Spleen (tissue), 11 donors: Measurements from ENCODE around the gene TCOF1. TPM values are rescaled to one million over a fixed set of nuclear protein-coding genes. Genes with fewer than 3 reads are reported as not detected.

Source experiments
- DNase-seq: peaks from one replicate; pipeline ENCODE4 v3.0.0-alpha.2; 2020
- H3K27ac ChIP-seq, 8 donors: fragments of 200-600 bp; sonication (generic) in 7 of 8; 1 replicate in 4 of 8; 2 replicates in 4 of 8; pipeline versions ENCODE4 v1.5.0 to v1.8.0; 2016 to 2021; ENCODE audit warnings: inconsistent platforms in 4 of 8, mild to moderate bottlenecking in 4 of 8, moderate library complexity in 1 of 8
- H3K27me3 ChIP-seq, 7 donors: fragments of 200-600 bp; sonication (generic) in 6 of 7; replicated peaks in 1 of 7; 1 replicate in 4 of 7; 2 replicates in 3 of 7; pipeline versions ENCODE4 v1.5.0 to v1.8.0; 2016 to 2021; ENCODE audit warnings: inconsistent platforms in 3 of 7, mild to moderate bottlenecking in 1 of 7
- H3K36me3 ChIP-seq, 6 donors: fragments of 200-600 bp; sonication (generic) in 5 of 6; 1 replicate in 4 of 6; 2 replicates in 2 of 6; pipeline versions ENCODE4 v1.5.0 to v1.8.0; 2016 to 2021; ENCODE audit warnings: inconsistent platforms in 2 of 6
- H3K4me1 ChIP-seq, 6 donors: fragments of 200-600 bp; sonication (generic) in 5 of 6; 1 replicate in 3 of 6; 2 replicates in 3 of 6; pipeline versions ENCODE4 v1.5.0 to v1.8.0; 2016 to 2021; ENCODE audit warnings: inconsistent platforms in 3 of 6
- H3K4me3 ChIP-seq, 8 donors: fragments of 200-600 bp; sonication (generic) in 7 of 8; 1 replicate in 4 of 8; 2 replicates in 4 of 8; pipeline versions ENCODE4 v1.5.0 to v1.8.0; 2016 to 2021; ENCODE audit warnings: inconsistent platforms in 4 of 8, mild to moderate bottlenecking in 4 of 8, moderate library complexity in 2 of 8
- H3K9me3 ChIP-seq, 8 donors: fragments of 200-600 bp; sonication (generic) in 7 of 8; 1 replicate in 4 of 8; 2 replicates in 4 of 8; pipeline versions ENCODE4 v1.5.0 to v1.8.0; 2016 to 2021; ENCODE audit warnings: inconsistent platforms in 4 of 8
- POLR2A ChIP-seq, 3 donors: fragments of 450-650 bp; IDR thresholded peaks; one replicate each; pipeline ENCODE4 v1.5.1; 2017; ENCODE audit warnings: antibody characterized with exemption in 3 of 3, mild to moderate bottlenecking in 1 of 3
- POLR2AphosphoS5 ChIP-seq, 3 donors: sonication (generic); formaldehyde crosslinking; IDR thresholded peaks; one replicate each; pipeline ENCODE4 v1.5.1; 2017; ENCODE audit warnings: antibody characterized with exemption in 3 of 3
- WGBS, 5 donors: extraction: QIAGEN DNeasy Blood & Tissue Kit in 3 of 5; methylation state at CpG; one replicate each; pipeline versions ENCODE4 v1.1.5 to v1.1.7; 2013 to 2018; 5-methylcytosine and 5-hydroxymethylcytosine counted together
- intact Hi-C: fragments of 100-400 bp; cut with DNase I; formaldehyde crosslinking; loops from one replicate; pipeline ENCODE4 v1.15.0; 2023; ENCODE audit warnings: low total_unique reads
- polyA plus RNA-seq, 3 donors: library from polyadenylated mRNA; stranded (reverse); fragments of 200-250 nt; gene quantifications; one replicate each; pipeline ENCODE4 v1.2.1, GENCODE V29; 2013
- total RNA-seq, 7 donors: library from RNA; depleted of rRNA in 3 of 7; stranded (reverse); fragments of >200 nt in 3 of 7; fragmentation: NEBNext Ultra II Directional in 4 of 7; extraction: Animal tissue kit (Norgen Biotek cat#: 25700) in 4 of 7; gene quantifications; one replicate each; pipeline versions ENCODE4 v1.1.0 to v1.2.1, GENCODE V29; 2016 to 2021
- TF ChIP-seq, protein P1 (sequence below), 11 experiments: fragments of 200-600 bp in 7 of 11; fragments of 450-650 bp in 4 of 11; sonication (generic) in 4 of 11; IDR thresholded peaks in 8 of 11; conservative IDR thresholded peaks in 3 of 11; 1 replicate in 7 of 11; 2 replicates in 4 of 11; pipeline versions ENCODE4 v1.4.0 to v1.8.0; 2016 to 2021; ENCODE audit warnings: antibody characterized with exemption in 11 of 11, inconsistent platforms in 4 of 11, mild to moderate bottlenecking in 1 of 11
- donor health status: healthy with polysubstance abuse.
- donor health status: DM: no; HTN: no; CAD: no; lungs with moderate emphysema.
- donor health status: DM: no; HTN: no; CAD: no.
- donor health status: Bipolar disorder and iron deficiency.
- donor health status: healthy.
- donor health status: DM: no; HTN: no; CAD: no.
- donor health status: DM: yes; HTN: yes; CAD: no.

Gene TCOF1
- total and polyA plus RNA-seq, 10 donors: 15.3 to 44.3 (median 33.0) TPM

- WGBS, 5 donors: 57 to 78% (median 65%) methylated on average over 6 of the region's 6 CpGs
- Histone ChIP-seq H3K27me3 (no peaks in the 10 kb centered on the region), H3K4me1 (peaks cover 0 to 7% (median 0%) of the 10 kb centered on the region in 6 donors), H3K9me3 (no peaks in the 10 kb centered on the region), H3K4me3 (no peak overlapping the region), H3K27ac (no peak overlapping the region), H3K36me3 (no peaks in the 10 kb centered on the region)
- intact Hi-C loops: no loop called here
- TF ChIP-seq POLR2AphosphoS5 (IDR thresholded peaks at IDR 0.05) (no peak), POLR2A (IDR thresholded peaks at IDR 0.05) (no peak)
- TF ChIP-seq, protein P1, sequence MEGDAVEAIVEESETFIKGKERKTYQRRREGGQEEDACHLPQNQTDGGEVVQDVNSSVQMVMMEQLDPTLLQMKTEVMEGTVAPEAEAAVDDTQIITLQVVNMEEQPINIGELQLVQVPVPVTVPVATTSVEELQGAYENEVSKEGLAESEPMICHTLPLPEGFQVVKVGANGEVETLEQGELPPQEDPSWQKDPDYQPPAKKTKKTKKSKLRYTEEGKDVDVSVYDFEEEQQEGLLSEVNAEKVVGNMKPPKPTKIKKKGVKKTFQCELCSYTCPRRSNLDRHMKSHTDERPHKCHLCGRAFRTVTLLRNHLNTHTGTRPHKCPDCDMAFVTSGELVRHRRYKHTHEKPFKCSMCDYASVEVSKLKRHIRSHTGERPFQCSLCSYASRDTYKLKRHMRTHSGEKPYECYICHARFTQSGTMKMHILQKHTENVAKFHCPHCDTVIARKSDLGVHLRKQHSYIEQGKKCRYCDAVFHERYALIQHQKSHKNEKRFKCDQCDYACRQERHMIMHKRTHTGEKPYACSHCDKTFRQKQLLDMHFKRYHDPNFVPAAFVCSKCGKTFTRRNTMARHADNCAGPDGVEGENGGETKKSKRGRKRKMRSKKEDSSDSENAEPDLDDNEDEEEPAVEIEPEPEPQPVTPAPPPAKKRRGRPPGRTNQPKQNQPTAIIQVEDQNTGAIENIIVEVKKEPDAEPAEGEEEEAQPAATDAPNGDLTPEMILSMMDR (IDR thresholded peaks at IDR 0.05 in 8 of 11, conservative IDR thresholded peaks at IDR 0.05 in 3 of 11): no peak
- no peak for DNase-seq
Observed at GRCh38 chr5:150313921-150314716, 43.4 kb upstream of the TCOF1 start.

DNA sequence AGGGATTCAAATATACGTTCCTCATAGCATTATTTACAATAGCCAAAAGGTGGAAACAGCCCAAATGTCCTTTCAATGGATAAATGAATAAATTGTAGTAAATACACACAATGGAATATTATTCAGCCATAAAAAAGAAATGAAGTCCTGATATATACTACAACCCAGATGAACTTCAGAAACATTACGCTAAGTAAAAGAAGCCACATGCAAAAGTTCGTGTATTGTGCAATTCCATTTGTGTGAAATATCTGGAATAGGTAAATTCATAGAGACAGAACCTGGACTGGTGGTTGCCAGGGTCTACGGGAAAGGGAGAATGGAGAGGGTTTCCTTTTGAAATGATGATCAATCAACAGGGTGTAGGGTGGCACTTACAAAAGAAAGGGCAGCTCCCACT, 42.3 kb upstream of the TCOF1 start:
- peaks cover 0 to 7% (median 0%) of the 10 kb centered on the region in 6 donors for H3K4me1 ChIP-seq
- intact Hi-C loops: no loop called here
- H3K9me3 ChIP-seq: no peaks in the 10 kb centered on the region
- 82 to 95% (median 89%) methylated on average over 4 of the region's 4 CpGs for WGBS, 5 donors
- H3K36me3 ChIP-seq: no peaks in the 10 kb centered on the region
- H3K27me3 ChIP-seq: no peaks in the 10 kb centered on the region
- no peak for DNase-seq
- H3K27ac ChIP-seq: no peak overlapping the region
- no peak overlapping the region for H3K4me3 ChIP-seq
- TF ChIP-seq, protein P1 (IDR thresholded peaks at IDR 0.05 in 8 of 11, conservative IDR thresholded peaks at IDR 0.05 in 3 of 11): no peak
- TF ChIP-seq POLR2AphosphoS5 (IDR thresholded peaks at IDR 0.05) (no peak), POLR2A (IDR thresholded peaks at IDR 0.05) (no peak)

DNA sequence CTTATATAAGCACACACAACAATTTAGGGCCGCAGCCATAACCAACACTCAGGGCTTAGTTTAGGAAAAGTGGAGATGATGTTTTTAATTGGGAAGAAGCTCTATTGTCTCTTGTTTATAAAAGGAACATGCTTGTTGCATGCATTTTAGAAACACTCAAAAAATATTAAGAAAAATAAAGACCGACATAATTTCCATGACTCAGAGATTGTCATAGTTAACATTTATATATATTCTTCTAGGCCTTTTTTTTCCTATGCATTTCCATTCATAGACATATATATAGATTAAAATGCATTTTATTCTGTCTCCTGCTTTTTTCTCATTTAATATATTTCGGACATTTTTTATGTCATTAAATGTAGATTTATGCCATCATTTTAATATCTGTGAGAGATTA, 41.2 kb upstream of the TCOF1 start:
- Histone ChIP-seq H3K27ac (no peak overlapping the region), H3K27me3 (no peaks in the 10 kb centered on the region), H3K9me3 (no peaks in the 10 kb centered on the region), H3K4me3 (no peak overlapping the region), H3K36me3 (no peaks in the 10 kb centered on the region), H3K4me1 (peaks cover 0 to 7% (median 0%) of the 10 kb centered on the region in 6 donors)
- no peak for DNase-seq
- intact Hi-C loops: no loop called here
- WGBS, 5 donors: 92 to 97% (median 95%) methylated on average over 3 of the region's 3 CpGs
- TF ChIP-seq POLR2A (IDR thresholded peaks at IDR 0.05) (no peak), POLR2AphosphoS5 (IDR thresholded peaks at IDR 0.05) (no peak)
- TF ChIP-seq, protein P1 (IDR thresholded peaks at IDR 0.05 in 8 of 11, conservative IDR thresholded peaks at IDR 0.05 in 3 of 11): no peak
